NCI-H2227 treated with DMSO at 0.1 percent for 48 hours (cell line): ENCODE measurements around the gene TCL1B.
"Not testable (repeated sequence)": the region's sequence is repeated elsewhere in the genome, so short reads cannot be mapped to it uniquely, and the experiment has no call there.

ENCODE experiments used
- DNase-seq: peaks from one replicate; lab custom pipeline; 2025; lab: John Stamatoyannopoulos, UW

TCL1B gene

DNA sequence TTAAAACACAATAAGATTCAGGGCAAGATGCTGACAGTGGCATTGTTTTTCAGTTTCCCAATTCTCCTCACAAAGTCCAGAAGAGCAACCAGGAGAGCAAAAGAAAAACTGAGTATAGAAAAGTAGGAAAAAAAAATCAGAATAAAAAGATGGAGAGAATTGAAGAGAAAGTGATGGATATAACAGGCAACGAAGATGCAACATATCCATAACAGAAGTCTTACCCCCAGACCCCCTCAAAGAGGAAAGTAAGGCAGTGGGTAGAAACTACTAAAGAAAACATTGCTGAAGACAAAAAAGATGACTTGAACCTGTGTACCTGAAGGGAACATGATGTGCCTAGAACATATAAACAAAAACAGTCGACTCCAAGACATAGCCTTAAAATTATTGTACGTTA, 17.1 kb downstream of the TCL1B start:
- DNase-seq, result no peak

DNA sequence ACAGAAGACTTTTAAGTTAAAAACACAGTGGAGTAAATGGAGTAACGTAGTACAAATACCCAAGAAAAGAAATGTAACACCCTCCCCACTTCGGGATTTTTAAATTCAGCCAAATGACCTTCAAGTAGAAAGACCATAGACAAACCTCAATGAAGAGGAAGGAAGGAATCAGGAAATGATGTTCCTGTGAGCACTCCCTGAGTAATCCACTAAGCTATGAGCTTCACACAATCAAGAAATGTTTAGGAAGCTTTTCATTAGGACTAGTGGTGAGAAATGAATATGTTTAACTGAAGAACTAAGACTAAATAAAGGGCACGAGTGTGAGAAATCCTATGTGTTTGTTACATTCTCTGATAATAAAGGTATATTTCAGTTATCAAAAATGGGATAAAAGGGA, 17.6 kb downstream of the TCL1B start:
- no peak for DNase-seq

DNA sequence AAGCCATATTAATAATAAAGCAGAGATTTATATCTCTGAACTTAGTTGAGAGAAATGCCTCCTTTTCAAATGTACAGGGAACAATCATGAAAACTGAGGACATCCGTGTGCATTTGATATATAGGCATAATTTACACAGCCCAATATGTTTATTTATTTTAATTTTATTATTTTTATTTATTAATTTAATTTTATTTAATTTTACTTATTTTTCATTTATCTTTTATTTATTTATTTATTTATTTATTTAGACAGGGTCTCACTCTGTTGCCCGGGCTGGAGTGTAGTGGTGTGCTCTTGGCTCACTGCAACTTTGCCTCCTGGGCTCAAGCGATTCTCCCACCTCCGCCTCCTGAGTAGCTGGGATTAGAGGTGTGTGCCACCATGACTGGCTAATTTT, 19.3 kb downstream of the TCL1B start:
- no peak for DNase-seq

DNA sequence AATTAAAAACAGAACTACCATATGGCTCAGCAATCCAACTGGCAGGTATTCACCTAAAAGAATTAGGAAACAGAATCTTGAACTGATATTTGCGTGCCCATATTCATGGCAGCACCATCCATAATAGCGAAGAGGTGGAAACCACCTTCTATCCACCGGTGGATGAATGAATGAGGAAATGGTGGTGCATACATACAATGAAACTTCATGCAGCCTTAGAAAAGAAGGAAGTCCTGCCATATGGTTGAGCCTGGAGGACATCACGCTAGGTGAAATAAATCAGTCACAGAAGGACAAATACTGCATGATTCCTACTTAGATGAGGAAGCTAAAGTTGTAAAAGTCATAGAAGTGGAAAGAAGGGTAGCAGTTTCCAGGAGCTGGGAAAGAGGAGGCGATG, 21.1 kb downstream of the TCL1B start:
- DNase-seq, result no peak

DNA sequence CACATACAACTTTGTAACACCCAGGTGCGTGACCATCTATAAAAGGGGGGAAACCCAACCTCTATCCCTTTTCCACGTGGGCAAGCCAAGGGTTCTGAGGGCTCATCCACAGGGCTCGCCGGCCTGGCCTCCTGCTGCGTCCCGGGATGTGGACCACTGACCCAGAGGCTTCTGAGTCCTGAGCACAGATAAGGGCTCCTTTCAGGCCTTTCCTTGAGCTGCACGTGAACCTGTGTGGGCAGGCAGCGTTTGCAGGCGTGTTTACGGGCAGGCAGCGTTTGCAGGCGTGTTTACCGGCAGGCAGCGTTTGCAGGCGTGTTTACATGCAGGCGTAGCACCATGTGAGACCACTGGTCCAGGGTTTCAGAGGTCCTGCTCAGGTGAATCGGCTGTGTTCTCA, 23.9 kb downstream of the TCL1B start:
- no peak for DNase-seq

DNA sequence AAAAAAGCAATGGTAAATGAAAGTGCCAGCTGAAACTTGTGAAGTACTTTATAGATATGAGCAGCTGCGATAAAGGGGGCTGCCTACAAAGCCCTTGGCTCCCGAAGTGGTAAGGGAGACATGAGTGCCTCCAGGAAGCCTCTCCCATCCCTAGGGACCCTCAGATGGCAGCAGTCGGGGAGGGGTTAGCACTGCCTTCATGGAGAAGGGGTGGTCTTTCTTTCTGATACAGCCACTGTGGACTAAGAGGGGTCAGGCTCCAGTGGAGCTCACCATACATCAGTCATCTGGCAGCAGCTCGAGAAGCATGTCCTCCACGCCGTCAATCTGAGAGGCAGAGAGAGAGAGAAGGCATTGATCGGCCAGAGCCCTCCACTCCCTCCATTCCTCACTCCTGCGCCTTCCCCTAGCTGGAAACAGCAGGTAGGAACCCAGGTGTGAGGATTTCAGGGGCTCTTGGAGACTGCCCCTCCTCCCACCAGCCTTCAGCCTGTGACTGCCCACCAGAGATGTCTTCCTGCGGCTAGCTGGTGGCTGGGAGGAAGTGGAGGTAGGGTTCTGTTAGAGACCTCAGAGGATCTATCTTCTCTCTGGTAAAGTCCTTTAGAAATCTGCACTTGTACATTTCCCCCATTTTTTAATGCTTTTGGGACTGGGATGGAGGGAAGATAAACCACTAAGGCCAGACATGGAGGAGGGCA, 25.4 kb downstream of the TCL1B start:
- DNase-seq, result no peak

DNA sequence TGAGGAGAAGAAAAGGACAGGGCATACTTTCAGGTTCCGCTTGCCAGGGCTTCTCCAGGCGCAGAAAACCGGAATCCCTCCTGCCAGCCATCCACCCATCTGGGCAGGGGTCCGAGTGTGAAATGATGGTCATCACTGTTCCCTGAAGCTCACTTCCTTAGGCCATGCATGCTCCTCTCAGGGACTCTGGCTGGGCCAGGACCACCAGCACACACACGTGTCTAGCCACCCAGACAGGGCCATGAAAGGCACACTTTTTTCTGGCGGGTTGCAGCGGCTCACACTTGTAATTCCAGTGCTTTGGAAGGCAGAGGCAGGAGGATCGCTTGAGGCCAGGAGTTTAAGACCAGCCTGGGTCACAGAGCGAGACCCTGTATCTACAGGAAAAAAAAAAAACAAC, 26.2 kb downstream of the TCL1B start:
- no peak for DNase-seq

DNA sequence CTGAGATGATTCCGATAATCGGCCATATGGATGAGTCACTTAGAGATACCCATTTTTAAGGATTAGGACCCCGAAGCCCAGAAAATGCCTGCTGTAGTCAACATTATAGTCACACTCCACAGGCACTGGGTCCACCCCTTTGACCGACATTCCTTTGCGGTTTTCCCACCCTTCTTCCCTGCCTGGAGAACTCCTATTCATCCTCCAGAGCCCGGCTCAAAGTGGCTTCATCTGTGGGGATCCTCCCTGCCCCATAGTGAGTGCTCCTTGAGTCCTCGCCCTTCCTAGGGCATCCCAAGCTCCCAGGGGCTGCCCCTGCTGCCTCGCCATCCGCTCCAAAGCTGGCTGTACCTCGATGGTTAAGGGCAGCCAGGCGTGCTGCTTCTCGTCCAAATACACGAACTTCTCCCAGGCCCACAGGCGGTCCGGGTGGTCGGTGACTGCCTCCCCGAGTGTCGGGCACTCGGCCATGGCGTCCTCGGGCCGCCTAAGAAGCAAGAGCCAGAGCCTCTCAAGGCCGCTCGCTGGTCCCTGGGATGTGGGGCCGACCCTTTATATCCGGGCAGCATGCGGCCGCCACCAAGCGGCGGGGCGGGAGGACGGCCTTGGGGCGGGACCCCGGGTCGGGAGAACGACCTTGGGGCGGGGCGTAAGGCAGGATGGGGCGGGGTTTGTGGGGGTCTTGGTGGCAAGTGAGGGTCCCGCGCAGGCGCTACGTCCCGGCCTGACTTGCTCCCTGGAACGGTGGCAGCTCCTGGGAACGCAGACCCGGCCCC, 27.6 kb downstream of the TCL1B start, which contains the start of gene TCL1A:
Gene TCL1A (minus strand): TSS at position 530 of the 776 bp plus-strand sequence. CDS start 59 bp downstream, at position 471.
- no peak for DNase-seq

DNA sequence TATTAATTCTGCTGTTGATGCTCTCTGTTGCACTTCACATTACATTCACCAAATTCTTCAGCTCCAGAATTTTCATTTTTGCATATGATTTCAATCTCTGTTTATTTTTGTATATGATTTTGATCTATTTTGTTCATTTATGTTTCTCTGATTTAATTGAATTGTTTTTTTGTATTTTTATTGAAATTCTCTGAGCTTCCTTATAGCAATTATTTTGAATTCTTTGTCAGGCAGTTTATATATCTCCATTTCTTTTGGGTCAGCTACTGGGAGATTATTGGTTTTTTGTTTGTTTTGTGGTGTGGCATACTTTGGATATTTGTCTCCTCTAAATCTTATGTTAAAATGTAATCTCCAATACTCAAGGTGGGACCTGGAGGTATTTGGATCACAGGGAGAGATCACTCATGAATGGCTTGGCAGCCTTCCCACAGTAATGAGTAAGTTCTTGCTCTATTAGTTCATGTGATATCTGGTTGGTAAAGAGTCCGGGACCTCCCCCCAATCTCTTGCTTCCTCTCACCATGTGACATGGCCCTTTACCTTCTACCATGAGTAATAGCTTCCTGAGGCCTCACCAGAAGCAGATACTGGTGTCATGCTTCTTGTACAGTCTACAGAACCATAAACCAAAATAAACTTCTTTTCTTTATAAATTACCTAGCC, 36.4 kb downstream of the TCL1B start:
- no peak for DNase-seq

DNA sequence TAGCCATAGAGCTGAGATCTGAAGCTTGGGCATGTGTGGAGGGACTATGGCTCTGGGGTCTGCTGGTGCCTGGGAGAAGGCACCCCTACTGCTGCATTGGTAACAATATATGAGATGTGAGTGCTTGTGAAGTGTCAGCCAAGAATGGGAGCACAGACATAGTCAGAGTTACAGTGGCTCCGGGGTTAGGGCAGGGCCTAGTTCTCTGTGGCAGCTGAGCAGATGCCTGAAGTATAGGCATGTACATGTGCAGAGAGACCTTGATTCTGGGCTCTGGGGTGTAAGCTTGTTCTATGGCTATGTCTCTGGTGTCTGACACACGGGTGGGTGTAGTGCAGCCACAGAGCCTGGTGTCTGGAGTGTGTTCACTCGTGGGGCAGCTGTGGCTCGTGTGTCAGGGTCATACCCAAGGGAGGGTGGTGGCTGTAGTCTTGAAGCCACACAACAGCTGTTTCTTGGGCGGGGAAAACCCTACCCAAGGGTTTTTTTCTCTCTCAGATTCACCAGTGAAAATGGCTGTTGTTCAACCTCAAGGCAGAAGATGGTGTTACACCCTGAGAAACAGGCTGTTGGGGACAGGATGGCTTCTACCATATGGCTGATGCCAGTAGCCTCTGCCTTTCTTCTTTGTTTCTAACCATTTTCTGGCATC, 39.6 kb downstream of the TCL1B start:
- DNase-seq, result no peak

DNA sequence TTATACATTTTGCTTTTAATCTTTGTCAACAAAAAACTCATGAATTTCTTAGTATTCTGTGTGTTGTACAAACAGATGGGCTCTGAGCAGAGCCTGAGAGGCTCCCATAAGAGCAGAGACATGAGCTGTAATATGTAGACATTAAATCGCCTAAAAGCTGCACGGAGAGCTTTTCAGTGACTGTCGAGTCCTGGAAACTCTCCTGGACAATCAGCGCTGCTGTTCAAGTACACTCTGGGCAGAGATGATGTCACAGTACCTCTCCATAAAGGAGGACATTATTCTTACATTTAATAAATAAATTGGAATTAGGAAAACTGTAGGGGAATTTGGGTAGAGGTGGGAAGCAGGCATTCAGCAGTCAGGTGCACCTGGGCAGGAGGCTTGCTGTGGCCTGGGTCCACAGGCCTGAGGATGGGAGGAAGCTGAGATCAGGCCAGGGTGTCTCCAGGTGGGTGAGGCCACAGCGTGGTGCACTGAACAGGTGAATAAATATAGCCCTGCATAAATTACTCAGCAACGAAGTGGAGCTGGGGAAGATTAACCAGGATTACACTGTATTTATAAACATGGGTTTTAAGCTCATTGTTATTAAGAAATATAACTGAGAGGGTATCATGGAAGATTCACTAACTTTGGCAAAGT, 41.0 kb downstream of the TCL1B start:
- DNase-seq, result no peak

DNA sequence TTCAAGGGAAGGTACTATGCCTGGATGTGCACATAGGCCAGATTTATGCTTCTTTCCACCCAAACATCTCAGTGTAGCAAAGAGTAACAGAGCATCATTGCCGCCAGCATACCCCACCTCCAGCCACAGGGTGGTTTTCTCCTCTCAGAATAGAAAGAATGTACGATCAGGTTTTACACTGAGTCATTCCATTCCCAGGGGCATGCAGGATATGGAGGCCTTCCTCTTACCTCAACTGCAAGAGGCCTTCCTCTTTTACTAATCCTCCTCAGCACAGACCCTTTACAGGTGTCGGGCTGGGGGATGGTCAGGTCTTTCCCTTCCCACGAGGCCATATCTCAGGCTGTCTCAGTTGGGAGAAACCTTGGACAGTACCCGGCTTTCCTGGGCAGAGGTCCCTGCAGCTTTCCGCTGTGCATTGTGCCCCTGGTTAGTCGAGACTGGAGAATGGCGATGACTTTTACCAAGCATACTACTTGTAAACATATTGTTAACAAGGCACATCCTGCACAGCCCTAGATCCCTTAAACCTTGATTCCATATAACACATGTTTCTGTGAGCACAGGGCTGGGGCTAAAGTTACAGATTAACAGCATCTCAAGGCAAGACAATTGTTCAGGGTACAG, 43.3 kb downstream of the TCL1B start:
- not testable (repeated sequence) for DNase-seq

DNA sequence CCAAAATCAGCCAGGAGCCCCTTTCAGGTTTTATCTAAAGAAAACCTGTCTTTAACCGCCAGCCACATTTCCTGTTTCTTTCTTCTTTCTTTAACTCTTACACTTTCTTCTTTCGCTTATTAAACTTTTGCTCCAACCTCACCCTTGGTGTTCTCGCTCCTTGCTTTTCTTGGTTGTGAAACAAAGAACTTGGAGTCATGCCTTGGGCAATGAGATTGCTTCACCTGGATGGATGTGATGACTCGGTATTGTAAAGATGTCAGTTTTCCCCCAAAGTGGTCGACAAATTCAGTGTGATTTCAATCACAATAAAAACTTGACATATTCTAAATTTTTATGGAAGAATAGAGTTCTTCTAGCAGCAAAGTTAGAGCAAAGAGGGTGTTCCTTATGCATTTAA, 43.9 kb downstream of the TCL1B start:
- DNase-seq, result no peak

DNA sequence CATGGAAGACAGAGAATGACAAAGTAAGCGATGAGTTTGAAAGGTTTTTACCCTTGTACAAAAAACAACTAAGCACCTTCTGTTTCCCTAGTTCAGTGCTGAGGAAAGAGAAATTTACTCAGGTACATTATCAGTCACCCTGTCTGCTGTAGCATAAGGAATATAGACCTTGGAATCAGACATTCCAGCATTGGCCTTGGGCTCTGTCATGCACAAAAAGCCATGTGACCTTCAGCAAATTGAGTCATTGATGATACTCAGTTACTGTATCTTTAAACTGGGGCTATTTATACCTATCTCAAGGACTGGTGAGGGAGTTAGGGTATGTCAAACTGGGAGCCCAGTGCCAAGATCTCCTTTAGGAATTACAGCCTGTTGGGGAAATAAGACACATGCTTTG, 47.0 kb downstream of the TCL1B start:
- DNase-seq, result no peak

DNA sequence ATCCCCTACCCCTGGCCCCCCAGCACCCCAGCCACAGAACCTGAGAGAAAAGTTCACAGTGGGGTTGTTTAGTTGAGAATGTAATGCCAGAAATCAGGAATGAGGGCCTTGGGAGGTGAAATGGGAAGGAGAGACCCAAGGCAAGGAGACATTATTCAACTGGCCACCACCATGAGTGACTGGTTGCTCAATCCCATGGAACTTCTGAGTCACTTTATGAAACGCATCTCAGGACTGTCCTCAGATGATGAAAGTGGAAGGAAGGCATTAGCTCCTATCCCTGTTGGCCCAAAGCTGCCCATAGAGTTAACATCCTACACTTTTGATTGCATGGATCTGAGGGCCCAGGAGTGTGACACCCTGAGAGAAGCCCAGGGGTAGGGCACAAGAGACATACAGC, 53.1 kb downstream of the TCL1B start:
- no peak for DNase-seq

DNA sequence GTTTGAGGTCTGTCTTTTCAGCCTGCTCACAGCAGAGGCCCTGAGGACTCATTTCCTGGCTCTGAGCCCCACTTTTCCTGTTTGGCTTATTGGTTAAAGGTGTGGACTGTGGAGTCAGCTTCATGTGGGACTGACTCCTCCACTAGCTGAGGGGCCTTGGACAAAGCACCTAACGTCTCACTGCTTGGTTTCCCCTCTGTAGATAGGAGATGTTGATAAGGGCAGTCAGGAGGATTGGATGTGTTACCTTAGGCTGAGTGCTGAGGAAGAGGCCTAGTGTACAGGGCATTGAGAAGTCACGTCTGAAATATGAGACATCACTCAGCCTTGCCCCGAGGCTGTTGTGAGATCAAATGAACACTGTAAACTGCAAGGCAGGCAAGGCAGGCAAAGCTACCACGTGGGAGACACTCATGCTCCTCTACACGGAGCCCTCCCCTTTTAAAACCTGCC, 54.8 kb downstream of the TCL1B start:
- no peak for DNase-seq

DNA sequence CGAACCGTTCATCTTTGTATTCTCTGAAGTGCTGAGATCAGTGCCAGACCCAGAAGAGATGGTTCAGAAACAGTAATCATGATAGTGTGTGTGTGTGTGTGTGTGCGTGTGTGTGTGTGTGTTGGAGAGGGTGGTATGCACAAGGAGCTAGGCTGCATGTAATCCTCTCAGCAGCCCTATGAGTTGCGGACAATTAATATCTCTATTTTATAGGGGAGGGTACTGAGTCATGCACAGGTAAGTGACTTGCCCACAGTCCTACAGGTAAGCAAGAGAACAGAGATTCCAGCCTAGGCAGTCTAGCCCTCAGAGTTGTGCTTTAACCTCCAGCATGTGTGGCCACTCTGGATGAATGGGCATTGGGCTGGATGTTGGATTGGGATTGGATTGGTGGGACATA, 55.6 kb downstream of the TCL1B start:
- no peak for DNase-seq
